ENCODE data around the gene KRTAP2-4. TPM values are rescaled to one million over a fixed set of nuclear protein-coding genes. Genes with fewer than 3 reads are reported as not detected.
"Not testable (repeated sequence)": the region's sequence is repeated elsewhere in the genome, so short reads cannot be mapped to it uniquely, and the experiment has no call there.

Gene KRTAP2-4
- total and polyA plus RNA-seq, 4 donors, result not detected

GRCh38 chr17:41073676-41074075 lies 8.0 kb upstream of the KRTAP2-4 start:
- Histone ChIP-seq H3K27ac (ENCODE audit: low read depth, low read length) (no peak overlapping the region), H3K36me3 (ENCODE audit: control insufficient read depth, insufficient read depth, low read length) (no peaks in the 10 kb centered on the region), H3K27me3 (ENCODE audit: control insufficient read depth, insufficient read depth, low read length) (no peaks in the 10 kb centered on the region), H3K9me3 (ENCODE audit: control insufficient read depth, insufficient read depth, low read length) (no peaks in the 10 kb centered on the region), H3K4me3 (ENCODE audit: low read depth, low read length) (no peak overlapping the region), H3K4me1 (ENCODE audit: control insufficient read depth, insufficient read depth, low read length) (no peaks in the 10 kb centered on the region)
- DNase-seq (ENCODE audit: low read depth in 4 of 6, low spot score in 6 of 6), result no peak
- WGBS (ENCODE audit: insufficient coverage), result no CpG with 5 or more reads among the region's 2 CpGs

- Histone ChIP-seq H3K9me3 (ENCODE audit: control insufficient read depth, insufficient read depth, low read length) (no peaks in the 10 kb centered on the region), H3K36me3 (ENCODE audit: control insufficient read depth, insufficient read depth, low read length) (no peaks in the 10 kb centered on the region), H3K27me3 (ENCODE audit: control insufficient read depth, insufficient read depth, low read length) (no peaks in the 10 kb centered on the region), H3K4me3 (ENCODE audit: low read depth, low read length) (no peak overlapping the region), H3K27ac (ENCODE audit: low read depth, low read length) (no peak overlapping the region), H3K4me1 (ENCODE audit: control insufficient read depth, insufficient read depth, low read length) (no peaks in the 10 kb centered on the region)
- DNase-seq (ENCODE audit: low read depth in 4 of 6, low spot score in 6 of 6), result no peak
- 86% methylated on average over 4 of the region's 5 CpGs for WGBS (ENCODE audit: insufficient coverage)
Measured at GRCh38 chr17:41071606-41072360, 6.1 kb upstream of the KRTAP2-4 start.

- Histone ChIP-seq H3K27me3 (ENCODE audit: control insufficient read depth, insufficient read depth, low read length) (no peaks in the 10 kb centered on the region), H3K4me3 (ENCODE audit: low read depth, low read length) (no peak overlapping the region), H3K9me3 (ENCODE audit: control insufficient read depth, insufficient read depth, low read length) (no peaks in the 10 kb centered on the region), H3K4me1 (ENCODE audit: control insufficient read depth, insufficient read depth, low read length) (no peaks in the 10 kb centered on the region), H3K27ac (ENCODE audit: low read depth, low read length) (no peak overlapping the region), H3K36me3 (ENCODE audit: control insufficient read depth, insufficient read depth, low read length) (no peaks in the 10 kb centered on the region)
- no peak for DNase-seq (ENCODE audit: low read depth in 4 of 6, low spot score in 6 of 6)
- 95% methylated on average over 2 of the region's 3 CpGs for WGBS (ENCODE audit: insufficient coverage)
Measured at GRCh38 chr17:41069031-41069430, 3.4 kb upstream of the KRTAP2-4 start.

DNA sequence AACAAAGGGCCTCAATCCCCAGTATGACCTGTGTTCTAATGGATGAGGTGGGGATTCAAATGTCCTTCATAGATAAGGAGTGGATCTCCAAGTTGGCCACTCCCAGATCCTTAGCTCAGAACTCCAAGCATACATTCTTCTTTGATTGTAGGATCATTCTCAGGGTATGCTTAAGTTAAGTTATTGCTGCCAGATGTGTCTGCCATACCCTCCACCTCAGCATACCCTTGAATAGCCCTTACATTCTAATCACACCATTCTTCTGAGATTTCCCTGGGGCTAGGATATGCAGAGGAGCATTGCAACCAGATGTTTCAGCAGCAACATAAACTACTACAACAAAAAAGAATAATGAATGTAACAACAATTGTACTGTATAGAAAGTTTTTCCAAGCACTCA lies 1.6 kb upstream of the KRTAP2-4 start:
- Histone ChIP-seq H3K27me3 (ENCODE audit: control insufficient read depth, insufficient read depth, low read length) (no peaks in the 10 kb centered on the region), H3K4me3 (ENCODE audit: low read depth, low read length) (no peak overlapping the region), H3K4me1 (ENCODE audit: control insufficient read depth, insufficient read depth, low read length) (no peaks in the 10 kb centered on the region), H3K27ac (ENCODE audit: low read depth, low read length) (no peak overlapping the region), H3K9me3 (ENCODE audit: control insufficient read depth, insufficient read depth, low read length) (no peaks in the 10 kb centered on the region), H3K36me3 (ENCODE audit: control insufficient read depth, insufficient read depth, low read length) (no peaks in the 10 kb centered on the region)
- DNase-seq (ENCODE audit: low read depth in 4 of 6, low spot score in 6 of 6), result no peak

DNA sequence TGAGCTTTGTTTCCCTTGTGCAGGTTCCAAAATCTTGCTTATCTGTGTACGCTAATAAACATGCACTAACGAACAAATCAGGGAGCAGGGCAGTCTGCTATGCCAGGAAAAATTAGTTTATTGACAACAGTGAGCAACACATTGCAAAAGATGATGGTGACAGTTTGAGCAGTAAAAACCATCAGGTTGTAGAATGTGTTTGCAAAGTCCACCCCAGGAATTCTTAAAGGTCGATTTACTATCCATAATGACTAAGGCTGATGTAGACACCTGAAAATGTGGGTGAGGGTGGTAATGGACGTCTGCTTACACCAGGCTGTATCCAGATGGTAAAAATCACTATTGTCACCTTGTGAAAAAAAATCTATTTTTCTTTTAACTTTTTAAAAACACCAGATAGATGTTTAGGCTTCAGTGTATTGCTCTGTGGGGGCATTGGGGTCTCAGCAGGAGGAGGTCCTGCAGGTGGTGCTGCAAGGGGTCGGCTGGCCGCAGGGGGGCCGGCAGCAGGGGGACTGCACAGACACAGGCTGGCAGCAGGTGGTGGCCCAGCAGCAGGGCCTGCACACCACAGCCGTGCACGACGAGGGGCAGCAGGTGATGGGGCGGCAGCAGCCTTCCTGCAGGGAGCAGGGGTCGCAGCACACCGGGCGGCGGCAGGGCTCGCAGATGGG lies 526 bp downstream of the KRTAP2-4 start:
- 94% methylated on average over 2 of the region's 16 CpGs for WGBS (ENCODE audit: insufficient coverage)
- not testable (repeated sequence) for H3K9me3 ChIP-seq (ENCODE audit: control insufficient read depth, insufficient read depth, low read length); H3K4me1 ChIP-seq (ENCODE audit: control insufficient read depth, insufficient read depth, low read length); H3K27ac ChIP-seq (ENCODE audit: low read depth, low read length); DNase-seq (ENCODE audit: low read depth in 4 of 6, low spot score in 6 of 6); H3K27me3 ChIP-seq (ENCODE audit: control insufficient read depth, insufficient read depth, low read length); H3K36me3 ChIP-seq (ENCODE audit: control insufficient read depth, insufficient read depth, low read length); H3K4me3 ChIP-seq (ENCODE audit: low read depth, low read length)

DNA sequence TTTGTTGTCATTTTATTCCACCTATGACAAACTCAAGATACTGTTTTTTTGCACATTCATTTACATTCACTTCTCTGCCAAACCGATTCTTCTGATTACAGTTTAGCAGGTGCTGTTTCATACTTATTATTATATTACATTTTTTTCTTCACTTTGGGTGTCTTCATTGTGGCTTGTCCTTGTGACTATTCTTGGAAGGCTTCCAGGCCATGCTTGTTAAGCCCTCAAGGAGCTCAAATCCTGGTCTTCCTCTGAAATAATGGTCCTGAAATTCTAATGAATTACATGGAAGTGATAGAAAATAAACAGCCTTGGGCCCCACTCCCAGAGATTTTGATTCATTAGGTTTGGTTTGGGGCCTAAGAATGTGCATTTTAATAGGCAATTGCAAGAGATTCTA lies 1.4 kb downstream of the KRTAP2-4 start:
- Histone ChIP-seq H3K4me3 (ENCODE audit: low read depth, low read length) (no peak overlapping the region), H3K36me3 (ENCODE audit: control insufficient read depth, insufficient read depth, low read length) (no peaks in the 10 kb centered on the region), H3K27me3 (ENCODE audit: control insufficient read depth, insufficient read depth, low read length) (no peaks in the 10 kb centered on the region), H3K9me3 (ENCODE audit: control insufficient read depth, insufficient read depth, low read length) (no peaks in the 10 kb centered on the region), H3K27ac (ENCODE audit: low read depth, low read length) (no peak overlapping the region), H3K4me1 (ENCODE audit: control insufficient read depth, insufficient read depth, low read length) (no peaks in the 10 kb centered on the region)
- no CpG with 5 or more reads among the region's 1 CpG for WGBS (ENCODE audit: insufficient coverage)
- no peak for DNase-seq (ENCODE audit: low read depth in 4 of 6, low spot score in 6 of 6)

DNA sequence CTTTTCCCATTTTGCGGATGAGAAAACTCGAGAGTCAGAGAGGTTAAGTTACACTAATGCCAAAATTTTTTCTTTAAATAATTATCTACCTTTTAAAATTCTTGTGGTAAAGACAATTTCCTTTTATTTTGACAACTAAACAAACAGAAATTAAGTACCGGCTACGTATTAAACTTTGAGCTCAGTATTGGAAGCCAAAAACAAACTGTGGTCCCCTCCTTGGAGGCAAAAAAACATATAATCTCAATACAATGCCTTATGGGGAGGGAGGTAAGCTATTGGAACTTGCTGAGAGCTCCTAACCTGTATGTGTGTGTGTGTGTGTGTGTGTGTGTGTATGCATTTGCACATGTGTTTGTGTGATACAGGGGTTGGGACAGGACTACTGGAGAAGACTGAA lies 2.2 kb downstream of the KRTAP2-4 start:
- H3K27me3 ChIP-seq (ENCODE audit: control insufficient read depth, insufficient read depth, low read length), result no peaks in the 10 kb centered on the region
- H3K36me3 ChIP-seq (ENCODE audit: control insufficient read depth, insufficient read depth, low read length), result no peaks in the 10 kb centered on the region
- H3K27ac ChIP-seq (ENCODE audit: low read depth, low read length), result no peak overlapping the region
- H3K4me3 ChIP-seq (ENCODE audit: low read depth, low read length), result no peak overlapping the region
- no peak for DNase-seq (ENCODE audit: low read depth in 4 of 6, low spot score in 6 of 6)
- WGBS (ENCODE audit: insufficient coverage), result no CpG with 5 or more reads among the region's 4 CpGs
- no peaks in the 10 kb centered on the region for H3K4me1 ChIP-seq (ENCODE audit: control insufficient read depth, insufficient read depth, low read length)
- no peaks in the 10 kb centered on the region for H3K9me3 ChIP-seq (ENCODE audit: control insufficient read depth, insufficient read depth, low read length)

DNA sequence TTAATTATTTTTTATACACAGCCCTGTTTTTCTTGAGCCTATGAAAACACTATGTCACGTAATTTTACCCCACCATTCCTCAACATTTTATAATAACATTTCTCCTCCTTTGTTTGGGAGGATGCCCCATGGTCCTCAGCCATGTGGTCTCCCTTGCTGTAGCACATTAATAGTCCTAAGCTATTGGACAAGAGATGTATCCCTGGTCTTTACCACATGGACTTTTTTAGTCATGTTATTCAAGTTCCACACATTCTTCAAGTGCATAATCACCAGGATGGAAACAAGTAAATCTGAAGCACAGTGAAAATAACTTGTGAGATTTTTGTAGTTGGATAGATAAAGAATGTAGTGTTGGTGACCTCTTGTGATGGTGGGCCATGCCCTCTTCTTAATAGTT lies 3.7 kb downstream of the KRTAP2-4 start:
- Histone ChIP-seq H3K36me3 (ENCODE audit: control insufficient read depth, insufficient read depth, low read length) (no peaks in the 10 kb centered on the region), H3K27ac (ENCODE audit: low read depth, low read length) (no peak overlapping the region), H3K27me3 (ENCODE audit: control insufficient read depth, insufficient read depth, low read length) (no peaks in the 10 kb centered on the region), H3K4me3 (ENCODE audit: low read depth, low read length) (no peak overlapping the region), H3K9me3 (ENCODE audit: control insufficient read depth, insufficient read depth, low read length) (no peaks in the 10 kb centered on the region), H3K4me1 (ENCODE audit: control insufficient read depth, insufficient read depth, low read length) (no peaks in the 10 kb centered on the region)
- 60% methylated on average over 1 of the region's 1 CpG for WGBS (ENCODE audit: insufficient coverage)
- no peak for DNase-seq (ENCODE audit: low read depth in 4 of 6, low spot score in 6 of 6)

GRCh38 chr17:41060052-41060604 lies 5.6 kb downstream of the KRTAP2-4 start, which contains the start of gene KRTAP2-3:
Gene KRTAP2-3, minus strand, starts transcription at chr17:41060114. Its CDS starts 64 bp downstream, at chr17:41060050.
- Histone ChIP-seq H3K4me1 (ENCODE audit: control insufficient read depth, insufficient read depth, low read length) (no peaks in the 10 kb centered on the region), H3K9me3 (ENCODE audit: control insufficient read depth, insufficient read depth, low read length) (no peaks in the 10 kb centered on the region), H3K27ac (ENCODE audit: low read depth, low read length) (no peak within 1 kb of the TSS), H3K4me3 (ENCODE audit: low read depth, low read length) (no peak within 1 kb of the TSS), H3K27me3 (ENCODE audit: control insufficient read depth, insufficient read depth, low read length) (no peaks in the 10 kb centered on the region), H3K36me3 (ENCODE audit: control insufficient read depth, insufficient read depth, low read length) (no peaks in the 10 kb centered on the region)
- WGBS (ENCODE audit: insufficient coverage), result 80% methylated on average over 4 of the region's 6 CpGs
- no peak for DNase-seq (ENCODE audit: low read depth in 4 of 6, low spot score in 6 of 6)

Data from spinal cord (tissue), 10 donors.